Gastrocnemius medialis (tissue), 4 donors: ENCODE results near the gene SLC5A10. TPM values are rescaled to one million over a fixed set of nuclear protein-coding genes. Genes with fewer than 3 reads are reported as not detected.

ENCODE experiments used
- ATAC-seq, 2 donors: fragments of 150-250 bp; one replicate each; pipeline ENCODE4 v1.9.1; 2016
- DNase-seq, 2 donors: peaks; one replicate each; pipeline ENCODE4 v3.0.0-alpha.2; 2019
- H3K27ac ChIP-seq, 4 donors: fragments of 200-600 bp; sonication (generic); 1 replicate in 1 of 4; 2 replicates in 3 of 4; pipeline ENCODE4 v1.5.1; 2016 to 2018; ENCODE audit warnings: mild to moderate bottlenecking in 2 of 4, moderate library complexity in 1 of 4
- H3K27me3 ChIP-seq, 3 donors: fragments of 200-600 bp; sonication (generic) in 2 of 3; 1 replicate in 1 of 3; 2 replicates in 2 of 3; pipeline versions ENCODE4 v1.5.1 to v1.6.0; 2016 to 2019; ENCODE audit warnings: mild to moderate bottlenecking in 1 of 3, moderate library complexity in 1 of 3
- H3K36me3 ChIP-seq, 2 donors: fragments of 200-600 bp; sonication (generic) in 1 of 2; one replicate each; pipeline ENCODE4 v1.5.1; 2017 to 2018
- H3K4me1 ChIP-seq, 2 donors: fragments of 200-600 bp; sonication (generic) in 1 of 2; one replicate each; pipeline ENCODE4 v1.5.1; 2016 to 2017; ENCODE audit warnings: mild to moderate bottlenecking in 2 of 2
- H3K4me3 ChIP-seq, 4 donors: fragments of 200-600 bp; sonication (generic) in 3 of 4; 1 replicate in 1 of 4; 2 replicates in 3 of 4; pipeline ENCODE4 v1.5.1; 2016 to 2019; ENCODE audit warnings: mild to moderate bottlenecking in 2 of 4
- H3K9me3 ChIP-seq, 3 donors: fragments of 200-600 bp; sonication (generic) in 2 of 3; 1 replicate in 1 of 3; 2 replicates in 2 of 3; pipeline ENCODE4 v1.5.1; 2016 to 2019
- POLR2A ChIP-seq, 2 donors: fragments of 450-650 bp; IDR thresholded peaks; one replicate each; pipeline ENCODE4 v1.6.1; 2017; ENCODE audit warnings: antibody characterized with exemption in 2 of 2, mild to moderate bottlenecking in 2 of 2, moderate library complexity in 2 of 2
- in situ Hi-C, 4 donors: fragments of 200-750 bp; cut with MboI; loops; one replicate each; pipeline versions ENCODE4 v1.15.0 to v1.8.0; 2017; ENCODE audit warnings: low sequenced_read_pairs in 4 of 4
- intact Hi-C: fragments of 100-400 bp; cut with DNase I; formaldehyde crosslinking; loops from one replicate; pipeline ENCODE4 v1.15.1; 2023; ENCODE audit warnings: low total_unique reads
- total RNA-seq, 4 donors: library from RNA; depleted of rRNA; stranded (reverse); fragments of >200 nt; gene quantifications; one replicate each; pipeline versions ENCODE4 v1.1.0 to v1.2.3, GENCODE V29; 2016
- TF ChIP-seq, protein P1 (sequence below), 5 experiments: fragments of 450-650 bp in 3 of 5; fragments of 200-600 bp in 2 of 5; sonication (generic) in 2 of 5; IDR thresholded peaks in 4 of 5; conservative IDR thresholded peaks in 1 of 5; 1 replicate in 4 of 5; 2 replicates in 1 of 5; pipeline ENCODE4 v1.5.1; 2016 to 2019; ENCODE audit warnings: antibody characterized with exemption in 5 of 5, mild to moderate bottlenecking in 3 of 5, moderate library complexity in 3 of 5

The SLC5A10 gene
- total RNA-seq, 4 donors from 2014 or later, result not detected

GRCh38 chr17:18959071-18959844 is 7.3 kb downstream of the SLC5A10 start:
- intact Hi-C loops (no loop called here), in situ Hi-C loops (no loop called here)
- Histone ChIP-seq H3K9me3 (no peaks in the 10 kb centered on the region), H3K27me3 (no peaks in the 10 kb centered on the region), H3K4me3 (no peak overlapping the region), H3K4me1 (no peaks in the 10 kb centered on the region), H3K36me3 (no peaks in the 10 kb centered on the region), H3K27ac (no peak overlapping the region)
- ATAC-seq, result no peak
- no peak for DNase-seq
- no peak for TF ChIP-seq POLR2A (IDR thresholded peaks at IDR 0.05)
- TF ChIP-seq, protein P1, sequence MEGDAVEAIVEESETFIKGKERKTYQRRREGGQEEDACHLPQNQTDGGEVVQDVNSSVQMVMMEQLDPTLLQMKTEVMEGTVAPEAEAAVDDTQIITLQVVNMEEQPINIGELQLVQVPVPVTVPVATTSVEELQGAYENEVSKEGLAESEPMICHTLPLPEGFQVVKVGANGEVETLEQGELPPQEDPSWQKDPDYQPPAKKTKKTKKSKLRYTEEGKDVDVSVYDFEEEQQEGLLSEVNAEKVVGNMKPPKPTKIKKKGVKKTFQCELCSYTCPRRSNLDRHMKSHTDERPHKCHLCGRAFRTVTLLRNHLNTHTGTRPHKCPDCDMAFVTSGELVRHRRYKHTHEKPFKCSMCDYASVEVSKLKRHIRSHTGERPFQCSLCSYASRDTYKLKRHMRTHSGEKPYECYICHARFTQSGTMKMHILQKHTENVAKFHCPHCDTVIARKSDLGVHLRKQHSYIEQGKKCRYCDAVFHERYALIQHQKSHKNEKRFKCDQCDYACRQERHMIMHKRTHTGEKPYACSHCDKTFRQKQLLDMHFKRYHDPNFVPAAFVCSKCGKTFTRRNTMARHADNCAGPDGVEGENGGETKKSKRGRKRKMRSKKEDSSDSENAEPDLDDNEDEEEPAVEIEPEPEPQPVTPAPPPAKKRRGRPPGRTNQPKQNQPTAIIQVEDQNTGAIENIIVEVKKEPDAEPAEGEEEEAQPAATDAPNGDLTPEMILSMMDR (IDR thresholded peaks at IDR 0.05 in 4 of 5, conservative IDR thresholded peaks at IDR 0.05 in 1 of 5), result no peak

DNA sequence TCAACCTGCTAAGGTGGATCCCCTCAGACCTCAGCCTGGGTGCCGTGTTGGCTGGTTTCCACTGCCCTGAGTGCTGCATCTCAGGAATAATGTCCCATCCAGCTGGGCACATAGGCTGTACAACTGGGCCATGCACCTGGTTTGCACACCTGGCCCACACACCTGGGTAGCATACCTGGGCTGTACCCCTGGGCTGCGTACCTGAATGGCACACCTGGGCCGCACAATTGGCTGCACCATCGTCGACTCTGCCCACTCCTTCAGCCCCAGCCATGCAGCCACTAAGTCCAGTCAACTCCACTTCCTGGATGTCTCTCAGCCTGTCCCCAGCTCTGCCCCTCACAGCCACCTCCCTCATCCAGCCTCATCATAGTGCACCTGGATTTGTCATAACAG is 7.9 kb downstream of the SLC5A10 start:
- Histone ChIP-seq H3K4me3 (no peak overlapping the region), H3K4me1 (no peaks in the 10 kb centered on the region), H3K9me3 (no peaks in the 10 kb centered on the region), H3K27ac (no peak overlapping the region), H3K36me3 (no peaks in the 10 kb centered on the region), H3K27me3 (no peaks in the 10 kb centered on the region)
- TF ChIP-seq, protein P1 (IDR thresholded peaks at IDR 0.05 in 4 of 5, conservative IDR thresholded peaks at IDR 0.05 in 1 of 5), result no peak
- TF ChIP-seq POLR2A (IDR thresholded peaks at IDR 0.05), result no peak
- in situ Hi-C loops, result loop anchor here in 1 of 4 donors (10.0 kb wide), 1 partner anchor 55 kb away; no protein-coding TSS in a partner anchor
- intact Hi-C loops, result no loop called here
- no peak for ATAC-seq
- DNase-seq, result no peak

DNA sequence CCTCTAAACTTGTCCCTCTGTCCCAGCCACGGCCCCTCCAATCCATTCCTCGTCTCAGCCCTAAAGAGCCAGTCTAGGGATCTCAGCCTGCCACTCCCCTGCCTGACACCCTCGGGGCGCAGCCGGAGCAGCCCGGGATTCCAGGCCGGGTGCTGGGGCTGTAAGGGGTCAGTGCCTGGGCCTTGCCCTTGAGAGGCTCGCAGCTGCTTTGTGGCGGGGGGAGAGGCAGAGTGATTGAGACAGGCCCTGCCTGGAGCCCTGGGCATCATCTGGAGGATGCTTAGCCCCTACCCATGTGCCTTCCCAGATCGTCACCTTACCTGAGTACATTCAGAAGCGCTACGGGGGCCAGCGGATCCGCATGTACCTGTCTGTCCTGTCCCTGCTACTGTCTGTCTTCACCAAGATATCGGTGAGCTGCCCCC is 8.3 kb downstream of the SLC5A10 start:
- Histone ChIP-seq H3K27me3 (no peaks in the 10 kb centered on the region), H3K9me3 (no peaks in the 10 kb centered on the region), H3K4me1 (no peaks in the 10 kb centered on the region), H3K36me3 (no peaks in the 10 kb centered on the region), H3K4me3 (no peak overlapping the region), H3K27ac (no peak overlapping the region)
- ATAC-seq, result no peak
- no peak for DNase-seq
- TF ChIP-seq, protein P1 (IDR thresholded peaks at IDR 0.05 in 4 of 5, conservative IDR thresholded peaks at IDR 0.05 in 1 of 5), result no peak
- TF ChIP-seq POLR2A (IDR thresholded peaks at IDR 0.05), result no peak
- in situ Hi-C loops, result loop anchor here in 1 of 4 donors (10.0 kb wide), 1 partner anchor 55 kb away; no protein-coding TSS in a partner anchor
- intact Hi-C loops, result no loop called here

DNA sequence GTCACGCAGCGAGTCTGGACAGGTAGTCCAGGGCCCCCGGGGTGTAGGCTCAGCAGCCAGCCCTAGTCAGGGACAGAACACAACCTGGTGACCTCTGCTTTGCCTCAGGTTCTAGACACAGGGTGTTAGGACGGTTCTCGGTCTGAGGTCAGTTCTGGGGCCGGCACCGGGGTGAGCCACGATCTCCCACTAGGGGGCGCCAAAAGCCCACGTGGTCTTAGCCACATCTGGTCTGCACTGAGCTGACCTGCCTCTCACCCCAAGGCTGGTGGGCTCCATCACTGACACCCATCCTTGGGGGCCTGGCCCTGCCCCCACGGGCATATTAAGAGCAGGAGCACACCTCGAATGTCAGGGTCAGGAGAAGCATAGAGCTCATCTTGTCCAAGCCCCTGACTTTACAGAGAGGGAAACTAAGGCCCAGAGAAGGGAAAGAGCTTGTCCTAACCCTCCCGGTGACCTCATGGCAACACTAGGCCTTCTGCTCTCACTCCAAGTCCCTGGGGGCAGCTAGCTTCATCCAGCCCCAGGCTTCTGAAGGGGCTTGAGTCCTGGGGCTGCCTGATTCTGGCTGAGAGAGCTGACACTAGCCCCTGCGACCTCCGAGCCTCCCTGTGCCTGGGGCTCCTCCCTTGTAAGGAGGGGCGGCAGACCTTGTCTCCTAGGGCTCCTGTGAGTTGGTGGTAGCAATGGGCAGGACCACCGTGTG is 9.0 kb downstream of the SLC5A10 start:
- in situ Hi-C loops (loop anchor here in 1 of 4 donors (10.0 kb wide), 1 partner anchor 54 kb away; no protein-coding TSS in a partner anchor), intact Hi-C loops (no loop called here)
- Histone ChIP-seq H3K27ac (no peak overlapping the region), H3K4me3 (no peak overlapping the region), H3K4me1 (no peaks in the 10 kb centered on the region), H3K36me3 (no peaks in the 10 kb centered on the region), H3K9me3 (no peaks in the 10 kb centered on the region), H3K27me3 (no peaks in the 10 kb centered on the region)
- no peak for TF ChIP-seq POLR2A (IDR thresholded peaks at IDR 0.05)
- TF ChIP-seq, protein P1 (IDR thresholded peaks at IDR 0.05 in 4 of 5, conservative IDR thresholded peaks at IDR 0.05 in 1 of 5), result peak; percentile 73 to 96 (median 92)
- ATAC-seq, result peak; percentile 81 to 92
- peak; percentile 58 to 62 for DNase-seq
